Astrocyte of the spinal cord (primary cell): ENCODE data around the gene MAFF.

Experiments
- DNase-seq: peaks from one replicate; pipeline ENCODE4 v3.0.0; 2011; ENCODE audit warnings: low read depth, low spot score
- H3K4me3 ChIP-seq: 2 replicates; pipeline ENCODE4 v1.5.1; 2011; ENCODE audit warnings: low read depth, mild to moderate bottlenecking, low read length, moderate library complexity
- CTCF ChIP-seq: IDR thresholded peaks from 2 replicates; pipeline ENCODE4 v1.5.1; 2012; ENCODE audit warnings: low read depth, mild to moderate bottlenecking, low read length, inconsistent platforms
- in situ Hi-C: cut with HindIII; loops from 2 replicates; pipeline ENCODE4 v1.10.0; 2017; ENCODE audit warnings: low sequenced_read_pairs

Gene MAFF

GRCh38 chr22:38212442-38212841, 10.6 kb downstream of the MAFF start:
- no peak for DNase-seq
- in situ Hi-C loops = no loop called here
- no peak for TF ChIP-seq CTCF
- H3K4me3 ChIP-seq = no peak overlapping the region

- no peak for DNase-seq
- TF ChIP-seq CTCF = no peak
- in situ Hi-C loops = no loop called here
- H3K4me3 ChIP-seq = no peak overlapping the region
Measured at GRCh38 chr22:38213319-38213989, 11.7 kb downstream of the MAFF start.

- in situ Hi-C loops = no loop called here
- TF ChIP-seq CTCF = no peak
- DNase-seq = no peak
- H3K4me3 ChIP-seq = no peak overlapping the region
Measured at GRCh38 chr22:38213990-38214301, 12.2 kb downstream of the MAFF start.

- in situ Hi-C loops = no loop called here
- peak; percentile 71 for DNase-seq
- peak overlapping the region; percentile 15 for H3K4me3 ChIP-seq
- TF ChIP-seq CTCF = peak; percentile 25
Measured at GRCh38 chr22:38214302-38215056, 12.7 kb downstream of the MAFF start.

GRCh38 chr22:38215156-38216038, 13.6 kb downstream of the MAFF start:
- in situ Hi-C loops = no loop called here
- no peak overlapping the region for H3K4me3 ChIP-seq
- no peak for TF ChIP-seq CTCF
- no peak for DNase-seq
